ENCODE data around the gene ALDH3B1.

Gene ALDH3B1

DNA sequence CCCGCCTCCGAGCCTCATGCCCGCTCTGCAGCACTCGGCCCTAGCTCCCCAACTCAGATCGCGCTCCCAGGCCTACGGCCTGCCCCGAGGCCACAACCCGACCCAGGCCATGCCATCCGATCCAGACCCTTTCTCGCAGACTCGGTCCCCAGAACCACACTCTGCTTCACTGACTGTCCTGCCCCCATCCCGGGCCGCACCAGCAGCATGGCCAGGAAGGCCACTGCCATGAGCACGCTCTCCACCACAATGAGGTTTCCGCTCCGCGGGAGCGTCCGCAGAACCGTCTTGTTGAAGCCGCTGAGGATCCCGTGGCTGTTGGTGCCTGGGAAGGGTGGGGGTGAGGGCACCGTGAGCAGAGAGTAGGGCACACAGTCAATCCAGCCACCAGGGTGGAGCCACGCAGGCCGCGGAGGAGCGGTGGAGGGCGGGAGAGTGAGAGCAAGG lies 12.6 kb upstream of the ALDH3B1 start:
- DNase-seq = no peak

GRCh38 chr11:67998150-67999045 lies 11.7 kb upstream of the ALDH3B1 start:
- DNase-seq = no peak

DNA sequence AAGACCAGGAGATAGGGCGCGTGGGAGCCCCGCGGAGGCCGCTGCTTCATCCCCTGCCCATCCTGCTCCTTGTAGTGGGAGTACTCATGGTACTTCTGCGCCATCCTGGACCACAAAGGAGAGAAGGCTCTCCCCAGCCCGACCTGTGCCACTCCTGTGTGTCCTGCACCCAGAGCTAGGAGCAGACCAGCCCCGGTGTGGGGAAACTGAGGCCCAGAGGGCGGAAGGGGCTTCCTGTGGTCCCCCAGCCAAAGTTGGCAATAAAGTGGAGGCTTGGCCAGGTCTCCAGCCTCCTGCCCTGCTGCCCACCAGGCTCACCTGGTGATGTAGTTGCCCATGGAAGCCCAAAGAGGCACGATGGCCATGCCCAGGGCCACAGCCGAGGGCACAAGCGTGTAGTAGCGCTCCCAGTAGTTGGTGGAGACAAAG lies 10.9 kb upstream of the ALDH3B1 start:
- DNase-seq = no peak

DNA sequence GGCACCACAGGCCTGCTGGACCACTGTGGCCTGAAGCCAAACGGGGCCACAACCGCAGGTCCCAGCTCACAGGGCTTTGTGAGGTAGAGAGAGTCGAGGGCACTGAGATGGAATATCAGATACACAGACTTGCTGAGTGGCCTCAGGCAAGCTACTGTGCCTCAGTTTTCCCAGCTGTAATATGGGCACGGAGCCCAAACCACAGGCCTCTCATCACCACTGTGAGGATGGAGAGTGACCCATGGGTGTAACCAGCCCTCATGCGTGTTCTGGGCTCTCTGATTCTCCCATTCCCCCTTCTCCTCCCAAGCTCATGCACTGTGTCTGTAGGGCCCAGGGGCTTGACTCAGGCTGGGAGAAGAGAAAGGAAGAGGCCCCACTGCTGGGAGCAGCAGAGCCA lies 10.4 kb upstream of the ALDH3B1 start:
- no peak for DNase-seq

GRCh38 chr11:68002575-68002937 lies 7.6 kb upstream of the ALDH3B1 start:
- peak; percentile 13 for DNase-seq

DNA sequence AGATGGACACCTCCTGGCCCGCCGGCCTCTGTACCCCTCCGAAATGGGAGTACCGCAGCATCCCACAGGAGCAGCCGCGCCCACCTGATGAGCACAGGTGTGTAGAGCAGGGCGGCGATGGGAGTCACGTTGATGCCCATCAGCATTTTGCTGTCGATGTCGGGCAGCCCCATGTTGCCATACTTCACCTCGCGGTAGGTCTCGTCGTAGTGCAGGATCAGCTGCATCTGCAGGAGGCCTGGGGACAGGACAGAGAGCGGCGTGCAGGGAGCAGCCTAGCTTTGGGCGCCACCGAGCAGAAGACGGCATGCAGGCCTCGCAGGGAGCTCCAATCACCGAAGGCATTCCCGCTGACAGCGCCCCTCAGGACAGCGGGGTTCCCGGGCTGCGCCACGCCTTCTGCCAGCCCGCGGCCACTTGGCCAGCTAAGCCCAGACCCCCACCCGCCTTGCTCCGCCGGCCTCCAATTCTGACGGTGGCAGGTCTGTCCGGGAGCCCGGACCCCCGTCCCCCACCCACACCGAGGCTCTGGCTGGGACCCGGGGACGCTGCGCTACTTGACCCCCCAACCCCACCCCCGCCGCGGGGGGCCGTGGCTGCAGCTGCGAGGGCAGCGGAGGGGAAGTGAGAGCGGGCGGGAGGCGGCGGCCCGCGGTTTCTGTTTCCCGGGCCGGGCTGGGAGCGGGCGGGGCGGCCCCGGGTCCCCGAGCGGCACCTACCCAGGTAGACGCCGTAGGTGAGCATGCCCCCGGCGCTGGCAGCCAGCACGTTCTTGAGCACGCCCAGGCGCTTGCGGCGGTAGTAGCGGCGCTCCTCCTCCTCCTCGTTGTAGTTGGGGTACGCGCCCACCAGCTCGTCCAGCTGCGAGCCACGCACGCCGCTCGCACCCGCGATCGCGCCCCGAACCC lies 6.9 kb upstream of the ALDH3B1 start:
- peak; percentile 59 for DNase-seq

- peak; percentile 89 for DNase-seq
Observed at GRCh38 chr11:68003846-68004550, 6.1 kb upstream of the ALDH3B1 start, which contains the start of gene UNC93B1. Gene UNC93B1 (minus strand): TSS chr11:68004097. CDS start chr11:68004043, 54 bp downstream.

DNA sequence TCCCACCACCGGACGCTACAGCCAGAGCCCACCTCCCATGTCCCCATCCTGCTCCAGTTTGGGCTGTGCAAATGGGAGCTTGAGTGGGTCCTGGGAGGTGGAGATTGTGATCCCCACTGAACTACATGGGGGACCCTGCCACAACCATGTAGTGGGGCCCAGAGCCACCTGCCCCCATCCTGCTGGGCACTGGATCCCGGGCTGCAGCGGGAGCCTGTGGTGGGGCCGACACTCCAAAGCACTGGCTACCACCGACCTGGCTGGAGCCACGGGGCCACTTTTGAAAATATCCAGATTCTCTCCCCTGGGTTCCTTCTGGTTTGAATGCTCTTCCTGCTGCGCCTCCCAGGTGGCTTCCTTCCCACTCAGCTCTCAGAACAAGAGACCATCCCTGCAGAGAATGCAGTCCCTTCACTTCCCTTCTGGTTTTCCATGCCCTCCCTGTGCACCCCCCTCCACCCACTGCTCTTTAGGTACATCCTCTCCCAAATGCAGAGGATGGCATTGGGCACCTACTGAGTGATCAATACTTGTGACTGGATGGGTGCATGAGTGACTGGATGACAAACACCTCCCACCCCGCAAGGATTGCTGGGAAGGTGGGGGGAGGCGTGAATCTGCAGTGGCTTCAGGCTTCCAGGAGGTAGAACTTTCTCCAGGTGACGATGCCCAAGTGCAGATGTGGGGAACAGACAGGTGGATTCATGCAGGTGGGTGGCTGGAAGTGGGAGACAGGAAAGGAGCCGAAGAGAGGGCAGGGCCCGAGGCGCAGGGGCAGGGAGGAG lies 5.4 kb upstream of the ALDH3B1 start:
- DNase-seq = no peak

DNA sequence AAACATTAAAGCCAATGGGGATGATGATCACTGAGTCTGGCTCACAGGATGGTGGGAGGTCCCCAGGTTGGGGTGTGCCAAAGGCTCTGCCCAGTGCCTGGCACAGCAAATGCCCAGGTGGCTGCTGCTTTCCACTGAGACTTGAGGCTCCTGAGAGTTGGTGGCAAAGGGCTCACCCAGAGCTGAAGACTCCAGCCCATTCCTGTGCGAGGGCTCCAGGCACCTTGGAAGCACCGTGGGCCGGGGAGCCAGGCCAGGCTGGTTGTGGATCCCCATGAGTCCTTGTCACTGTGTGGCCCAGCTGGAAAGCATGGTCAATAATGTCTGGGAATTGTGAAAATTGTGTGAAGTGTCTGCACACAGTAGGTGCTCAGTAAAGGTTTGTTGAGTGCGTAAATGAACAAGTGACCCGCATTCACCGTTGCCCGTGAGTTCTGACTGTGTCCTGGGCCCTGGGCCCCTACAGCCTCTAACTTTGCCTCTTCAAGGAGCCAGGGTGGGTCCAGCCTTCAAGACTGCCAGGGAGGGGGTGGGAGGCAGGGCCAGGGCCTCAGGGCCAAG lies 3.4 kb upstream of the ALDH3B1 start:
- no peak for DNase-seq

- DNase-seq = no peak
Observed at GRCh38 chr11:68007498-68008380, 2.4 kb upstream of the ALDH3B1 start.

DNA sequence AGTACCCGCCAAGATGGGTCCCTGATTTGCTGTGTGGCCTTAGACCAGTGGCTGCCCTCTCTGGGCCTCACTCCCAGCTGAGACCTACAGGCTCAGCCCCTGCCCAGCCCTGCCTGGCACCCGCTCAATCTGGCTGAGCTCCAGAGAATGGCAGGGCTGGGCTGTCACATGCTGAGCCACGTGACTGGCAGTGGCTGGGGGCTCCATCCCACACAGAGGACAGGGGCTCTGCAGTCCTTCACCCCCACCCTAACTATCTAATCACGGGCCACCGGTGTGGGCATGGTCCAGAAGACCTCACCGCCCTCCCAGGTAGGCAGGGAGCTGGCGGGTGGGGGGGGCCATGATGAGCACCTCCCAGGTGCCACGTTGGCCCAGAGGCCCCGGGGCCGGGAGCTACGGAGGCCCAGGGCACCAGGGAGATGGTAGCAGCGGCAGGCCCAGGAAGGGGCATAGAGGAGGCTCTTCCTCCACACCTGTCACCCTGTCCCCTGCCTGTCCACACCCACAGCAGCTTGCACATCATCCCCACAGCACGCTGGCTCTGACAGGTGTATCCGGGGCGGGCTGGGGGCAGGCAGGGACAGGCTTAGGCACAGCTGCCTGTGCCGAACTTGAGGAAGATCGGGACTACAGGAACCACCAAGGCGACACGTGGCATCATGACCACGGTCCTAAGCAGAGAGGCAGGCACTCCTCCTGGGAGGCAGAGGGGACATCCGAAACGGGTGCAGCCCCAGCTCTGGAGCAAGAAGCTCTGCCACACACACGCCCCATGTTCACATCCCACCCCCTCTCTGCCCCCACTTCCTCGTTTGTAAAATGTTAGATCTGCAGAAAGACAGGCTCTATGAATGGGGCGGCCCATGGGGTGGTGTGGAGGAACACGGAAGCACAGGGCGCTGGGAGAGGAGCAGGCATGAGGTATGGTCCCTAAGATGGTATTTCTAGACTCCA lies 1.5 kb upstream of the ALDH3B1 start:
- no peak for DNase-seq

GRCh38 chr11:68009391-68010089 lies 587 bp upstream of the ALDH3B1 start:
- DNase-seq = no peak

DNA sequence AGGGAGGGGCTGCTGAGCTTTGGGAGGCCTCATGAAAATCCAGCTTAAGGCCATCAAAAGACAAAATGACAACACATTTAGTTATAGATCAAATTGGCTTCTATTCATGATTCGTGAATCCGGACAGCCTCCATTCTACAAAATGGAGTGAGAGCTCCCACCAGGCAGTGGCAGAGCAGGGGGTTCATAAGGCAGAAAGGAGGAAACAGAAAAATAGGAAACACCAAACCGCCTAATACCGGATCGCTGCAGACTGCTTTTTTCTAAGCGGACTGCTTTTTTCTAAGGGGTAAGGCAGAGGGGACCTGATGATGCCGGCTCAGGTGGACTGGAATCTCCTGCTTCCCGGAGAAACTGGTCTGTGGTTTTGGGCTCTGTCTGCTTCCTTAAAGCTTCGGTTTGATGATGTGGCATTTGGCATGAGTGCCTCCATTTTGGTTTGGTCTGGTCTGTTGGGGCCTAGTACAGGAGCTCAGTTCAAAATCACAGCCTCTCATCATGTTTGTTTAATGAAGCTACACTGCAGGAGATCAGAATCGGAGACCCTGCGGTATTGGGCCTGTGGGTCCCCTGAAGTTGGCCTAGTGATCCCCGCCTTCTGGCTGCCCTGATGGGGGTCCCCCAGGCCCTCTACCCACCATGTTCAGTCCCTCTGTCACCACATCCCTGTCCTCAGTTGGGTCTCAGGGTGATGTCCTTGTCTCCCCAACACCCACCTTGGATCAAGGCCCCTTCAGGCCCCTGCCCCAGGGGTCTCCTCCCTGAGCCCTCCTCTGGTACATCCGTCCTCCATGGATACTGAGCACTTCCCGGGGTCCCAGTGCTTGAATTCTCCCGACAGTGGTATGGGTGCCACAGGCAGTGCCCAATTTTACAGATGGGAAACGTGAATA lies 1.2 kb downstream of the ALDH3B1 start:
- no peak for DNase-seq

- DNase-seq = no peak
Observed at GRCh38 chr11:68012044-68012842, 2.1 kb downstream of the ALDH3B1 start.

GRCh38 chr11:68012843-68013610 lies 2.9 kb downstream of the ALDH3B1 start:
- DNase-seq = peak; percentile 83

- no peak for DNase-seq
Observed at GRCh38 chr11:68013611-68014156, 3.6 kb downstream of the ALDH3B1 start.

Data from 8988T (cell line).